Urothelium cell line (cell line): ENCODE data around the gene CGAS.
"Not testable (repeated sequence)": the region's sequence is repeated elsewhere in the genome, so short reads cannot be mapped to it uniquely, and the experiment has no call there.

ENCODE experiments used
- DNase-seq: peaks from one replicate; pipeline ENCODE4 v3.0.0; 2011; ENCODE audit warnings: low spot score, mixed read lengths
- FAIRE-seq: peaks from 2 replicates; lab custom pipeline; 2011; peaks lifted over from hg19 to GRCh38; lab: Jason Lieb, UNC

CGAS gene

DNA sequence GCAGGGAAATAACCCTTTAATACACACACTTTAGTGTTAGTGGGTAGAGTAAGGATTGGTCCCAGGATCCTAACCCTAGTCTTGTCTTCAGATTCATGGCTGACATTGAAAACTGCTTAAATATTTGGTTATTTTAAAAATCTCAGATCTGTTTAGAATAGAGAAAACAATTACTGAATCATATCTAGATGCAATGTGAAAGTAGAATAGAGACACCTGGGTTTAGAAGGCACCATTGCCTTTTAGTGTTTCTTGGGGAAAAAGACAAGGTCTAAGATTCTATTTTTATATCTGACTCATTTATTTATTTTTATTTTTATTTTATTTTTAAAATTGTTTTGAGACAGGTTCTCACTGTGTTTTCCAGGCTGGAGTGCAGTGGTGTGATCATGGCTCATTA lies 51.4 kb downstream of the CGAS start:
- DNase-seq (no peak), FAIRE-seq (no peak)

DNA sequence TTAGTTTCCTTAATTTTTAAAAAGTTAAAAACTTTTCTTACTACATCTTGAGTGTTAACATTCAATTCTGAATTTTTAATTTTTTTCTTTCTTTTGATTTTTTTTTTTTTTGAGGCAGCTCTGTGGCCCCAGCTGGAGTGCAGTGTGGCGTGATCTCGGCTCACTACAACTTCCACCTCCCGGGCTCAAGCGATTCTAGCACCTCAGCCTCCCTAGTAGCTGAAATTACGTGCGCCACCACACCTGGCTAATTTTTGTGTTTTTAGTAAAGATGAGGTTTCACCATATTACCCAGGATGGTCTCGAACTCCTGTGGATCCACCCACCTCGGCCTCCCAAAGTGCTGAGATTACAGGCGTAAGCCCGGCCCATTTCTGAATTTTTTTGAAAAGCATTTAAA lies 56.2 kb downstream of the CGAS start:
- FAIRE-seq (no peak), DNase-seq (no peak)

DNA sequence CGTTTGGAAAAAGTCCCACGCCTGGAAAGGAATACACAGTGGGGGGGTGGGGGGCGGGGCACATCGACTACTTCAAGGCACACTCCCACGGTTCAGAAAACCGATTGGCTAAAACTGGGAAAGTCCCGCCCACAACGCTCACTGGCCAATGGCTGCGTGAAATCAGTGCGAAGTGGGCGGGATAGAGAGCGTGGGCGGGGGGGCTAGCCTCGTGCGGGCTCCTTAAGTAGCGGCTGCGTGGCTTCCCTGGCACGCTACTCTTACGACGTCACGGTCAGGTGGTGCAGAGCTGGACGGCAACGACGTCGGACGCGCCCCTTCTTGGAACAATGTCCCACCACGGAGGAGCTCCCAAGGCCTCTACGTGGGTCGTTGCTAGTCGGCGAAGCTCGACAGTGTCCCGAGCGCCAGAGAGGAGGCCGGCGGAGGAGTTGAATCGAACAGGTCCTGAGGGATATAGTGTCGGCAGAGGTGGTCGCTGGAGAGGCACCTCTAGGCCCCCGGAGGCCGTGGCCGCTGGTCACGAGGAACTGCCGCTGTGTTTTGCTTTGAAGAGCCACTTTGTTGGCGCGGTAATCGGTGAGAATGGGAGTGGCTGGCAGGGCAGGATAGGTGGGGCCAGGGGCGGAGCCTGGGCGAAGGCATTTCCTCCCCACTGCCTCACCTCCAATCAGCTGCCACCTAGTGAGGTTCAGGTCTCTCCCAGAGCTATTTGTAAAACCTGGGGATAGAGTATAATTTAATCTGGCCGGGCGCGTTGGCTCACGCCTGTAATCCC lies 57.3 kb downstream of the CGAS start, which contains the start of gene DDX43:
DDX43 (plus strand) TSS at position 252 of the 778 bp plus-strand sequence; CDS start at position 330, 78 bp downstream.
- FAIRE-seq (no peak), DNase-seq (peak; percentile 90)

DNA sequence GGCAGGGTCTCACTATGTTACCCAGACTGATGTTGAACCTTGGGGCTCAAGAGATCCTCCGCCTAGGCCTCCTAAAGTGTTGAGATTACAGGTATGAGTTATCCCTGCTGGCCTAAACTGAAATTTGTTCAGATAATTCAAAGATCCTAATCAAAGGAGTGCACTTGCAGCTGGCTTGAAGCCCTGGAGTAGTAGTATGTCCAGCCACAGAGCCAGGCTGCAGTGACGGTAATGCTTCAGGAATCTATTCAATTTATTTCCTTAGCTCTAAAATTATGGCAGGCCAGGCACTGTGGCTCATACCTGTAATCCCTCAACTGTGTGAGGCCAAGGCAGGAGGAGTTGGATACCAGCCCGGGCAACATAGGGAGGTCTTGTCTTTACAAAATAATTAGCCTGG lies 58.8 kb downstream of the CGAS start:
- FAIRE-seq (no peak), DNase-seq (no peak)

DNA sequence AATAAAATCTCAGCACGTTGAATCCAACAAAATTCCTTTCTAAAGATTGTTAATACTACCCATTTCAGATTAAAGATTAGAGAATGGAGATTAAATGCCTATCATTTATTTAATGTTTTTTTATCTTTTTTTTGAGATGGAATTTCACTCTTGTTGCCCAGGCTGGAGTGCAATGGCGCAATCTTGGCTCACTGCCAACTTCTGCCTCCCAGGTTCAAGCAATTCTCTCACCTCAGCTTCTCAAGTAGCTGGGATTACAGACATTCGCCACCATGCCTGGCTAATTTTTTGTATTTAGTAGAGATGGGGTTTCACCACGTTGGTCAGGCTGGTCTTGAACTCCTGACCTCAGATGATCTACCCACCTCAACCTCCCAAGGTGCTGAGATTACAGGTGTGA lies 59.9 kb downstream of the CGAS start:
- not testable (repeated sequence) for FAIRE-seq, DNase-seq

DNA sequence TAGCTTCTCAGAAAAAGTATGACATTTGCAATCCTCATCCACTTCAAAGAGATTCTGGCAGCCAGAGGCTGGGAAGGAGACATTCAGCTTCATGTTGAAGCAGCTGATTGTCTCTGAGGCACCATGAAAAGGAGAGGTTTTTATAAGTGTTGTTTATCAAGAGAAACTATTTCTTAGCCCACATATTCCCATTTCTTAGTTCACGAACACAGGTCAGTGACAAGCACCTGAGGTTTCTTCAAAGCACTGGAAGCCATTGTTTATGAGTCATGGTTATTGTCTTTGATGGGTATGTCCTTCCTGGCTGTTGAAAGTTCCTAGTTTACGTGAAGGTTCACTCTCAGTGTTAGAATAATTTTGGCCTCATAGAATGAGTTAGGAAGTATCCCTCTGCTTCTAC lies 60.4 kb downstream of the CGAS start:
- no peak for DNase-seq
- no peak for FAIRE-seq

DNA sequence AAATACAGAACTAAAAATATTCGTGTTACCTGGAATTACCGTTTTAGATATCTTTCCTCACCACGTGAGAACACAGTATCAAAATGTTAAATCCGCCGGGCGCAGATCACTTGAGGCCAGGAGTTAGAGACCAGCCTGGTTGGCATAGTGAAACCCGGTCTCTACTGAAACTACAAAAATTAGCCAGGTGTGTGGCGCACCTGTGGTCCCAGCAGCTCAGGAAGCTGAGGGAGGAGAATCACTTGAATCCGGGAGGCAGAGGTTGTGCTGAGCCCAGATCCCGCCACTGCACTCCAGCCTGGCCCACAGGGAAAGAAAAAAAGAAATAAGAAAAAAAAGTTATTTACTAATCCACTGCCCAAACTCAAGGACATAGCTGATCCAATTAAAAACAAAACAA lies 62.2 kb downstream of the CGAS start:
- DNase-seq (no peak), FAIRE-seq (no peak)

DNA sequence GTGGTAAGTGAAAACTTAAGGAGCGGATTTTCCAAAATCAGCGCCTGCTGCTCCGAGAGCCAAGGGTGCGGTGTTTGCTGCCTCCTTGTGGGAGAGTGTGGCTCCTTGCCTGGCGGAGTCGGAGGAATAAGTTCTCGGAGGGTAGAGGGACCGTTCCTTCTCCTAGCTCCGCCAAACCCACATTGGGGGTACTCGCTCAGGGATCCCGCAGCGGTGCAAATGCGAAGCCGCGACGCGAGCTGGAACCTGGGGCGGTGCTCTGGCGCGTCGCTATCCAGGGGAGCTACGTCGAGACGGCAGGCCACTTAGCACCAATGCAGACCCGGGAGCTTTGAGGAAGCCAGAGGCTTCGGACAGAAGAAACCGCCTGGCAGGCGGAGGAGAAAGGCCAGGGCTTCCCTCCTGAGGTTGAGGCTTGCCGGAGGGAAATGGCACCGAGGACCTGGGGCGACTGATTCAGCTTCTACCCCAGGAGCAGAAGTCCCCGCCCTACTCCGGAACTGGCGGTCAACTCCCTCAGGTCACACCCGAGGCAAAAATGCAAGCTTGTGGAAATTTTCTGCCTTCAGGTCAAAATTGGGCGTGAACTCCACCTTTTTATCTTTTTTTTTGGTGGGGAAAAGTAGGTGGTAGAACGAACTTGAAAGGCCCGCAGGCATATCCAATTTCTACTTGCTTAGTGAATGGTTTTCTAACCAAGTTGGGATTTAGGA lies 63.1 kb downstream of the CGAS start:
- FAIRE-seq (no peak), DNase-seq (peak; percentile 79)

DNA sequence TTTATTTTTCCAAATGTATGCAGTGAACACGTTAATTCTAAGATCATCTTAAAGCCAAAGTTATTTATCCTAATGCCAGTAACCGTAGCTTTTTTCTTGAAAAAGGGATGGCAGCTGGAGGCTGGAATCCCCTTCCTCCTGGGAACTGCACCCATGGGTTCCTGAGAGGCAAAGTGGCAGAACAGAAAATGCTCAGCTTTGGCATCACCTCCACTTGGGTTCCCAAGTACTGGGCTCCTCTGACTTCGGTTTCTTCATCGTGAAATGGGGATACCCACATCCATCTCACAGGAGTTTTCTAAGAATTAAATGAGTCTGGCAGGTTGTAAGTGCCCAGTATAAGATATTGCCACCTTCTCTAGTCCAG lies 63.7 kb downstream of the CGAS start:
- FAIRE-seq (no peak), DNase-seq (no peak)

DNA sequence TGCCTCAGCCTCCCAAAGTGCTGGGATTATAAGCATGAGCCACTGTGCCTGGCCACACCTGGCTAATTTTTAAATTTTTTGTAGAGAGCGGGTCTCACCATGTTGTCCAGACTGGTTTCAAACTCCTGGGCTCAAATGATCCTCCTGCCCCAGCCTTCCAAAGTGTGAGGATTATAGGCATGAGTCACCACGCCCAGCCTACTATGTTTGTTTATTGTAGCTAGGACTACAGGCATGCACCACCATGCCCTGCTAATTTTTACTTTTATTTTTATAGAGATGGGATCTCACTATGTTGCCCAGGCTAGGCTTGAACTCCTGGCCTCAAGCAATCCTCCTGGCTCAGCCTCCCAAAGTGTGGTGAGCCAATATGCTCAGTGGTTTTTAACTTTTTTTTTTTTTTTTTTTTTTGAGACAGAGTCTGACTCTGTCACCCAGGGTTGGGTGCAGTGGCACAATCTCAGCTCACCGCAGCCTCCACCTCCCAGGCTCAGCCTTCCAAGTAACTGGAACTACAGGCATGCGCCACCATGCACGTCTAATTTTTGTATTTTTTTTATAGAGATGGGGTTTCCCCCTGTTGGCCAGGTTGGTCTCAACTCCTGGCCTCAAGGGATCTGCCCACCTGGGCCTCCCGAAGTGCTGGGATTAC lies 69.5 kb downstream of the CGAS start:
- DNase-seq = no peak
- no peak for FAIRE-seq

DNA sequence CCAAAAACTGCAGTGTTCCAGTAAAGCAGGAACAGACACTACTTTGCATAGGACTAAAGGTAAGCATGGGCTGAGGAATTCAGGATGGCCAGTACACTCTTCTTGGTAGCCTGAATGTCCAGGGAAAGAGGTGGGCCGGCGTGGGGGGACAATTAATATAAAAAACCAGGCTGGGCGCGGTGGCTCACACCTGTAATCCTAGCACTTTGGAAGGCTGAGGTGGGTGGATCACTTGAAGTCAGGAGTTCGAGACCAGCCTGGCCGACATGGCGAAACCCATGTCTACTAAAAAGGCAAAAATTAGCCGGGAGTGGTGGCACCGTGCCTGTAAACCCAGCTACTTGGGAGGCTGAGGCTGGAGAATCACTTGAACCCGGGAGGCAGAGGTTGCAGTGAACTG lies 70.6 kb downstream of the CGAS start:
- DNase-seq, FAIRE-seq: not testable (repeated sequence)

DNA sequence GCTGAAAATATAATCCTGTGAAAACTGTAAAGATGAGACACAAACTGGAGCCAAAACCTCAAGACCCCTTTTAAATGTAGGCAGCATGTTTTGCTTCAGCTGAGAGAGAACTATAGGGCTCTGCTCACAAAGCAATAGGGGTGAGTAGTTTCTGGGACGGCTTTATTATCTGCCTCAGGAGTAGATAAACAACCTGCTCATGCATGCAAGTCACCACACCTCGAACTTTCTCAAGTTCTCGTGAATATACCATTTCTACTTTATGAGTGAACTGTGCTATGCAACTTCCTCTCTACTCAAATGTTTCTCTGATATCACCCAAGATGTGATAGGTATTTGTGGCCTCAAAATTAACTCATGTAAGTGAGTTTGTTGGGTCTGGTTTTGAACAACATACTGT lies 74.9 kb downstream of the CGAS start:
- no peak for FAIRE-seq
- no peak for DNase-seq

DNA sequence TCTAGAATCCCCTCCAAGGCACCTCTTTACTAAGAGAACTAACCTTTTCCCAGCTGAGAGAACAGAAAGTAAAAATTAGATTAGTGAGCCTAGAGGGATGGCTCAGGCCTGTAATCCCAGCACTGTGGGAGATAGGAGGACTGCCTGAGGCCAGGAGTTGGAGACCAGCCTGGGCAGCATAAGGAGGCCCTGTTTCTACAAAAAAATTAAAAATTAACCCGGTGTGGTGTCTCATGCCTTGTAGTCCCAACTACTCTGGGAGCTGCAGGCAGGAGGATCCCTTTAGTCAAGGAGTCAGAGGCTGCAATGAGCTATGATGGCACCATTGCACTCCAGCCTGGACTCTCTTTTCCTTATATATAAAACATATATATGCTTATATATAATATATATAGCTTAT lies 76.9 kb downstream of the CGAS start:
- no peak for FAIRE-seq
- no peak for DNase-seq
